ENCODE results near the gene AGPAT4.
A peak's percentile ranks its signal among the peaks of the same experiment; 100 is the strongest.
"Not testable (repeated sequence)": the region's sequence is repeated elsewhere in the genome, so short reads cannot be mapped to it uniquely, and the experiment has no call there.

The AGPAT4 gene

GRCh38 chr6:161226009-161226964 lies 47.6 kb downstream of the AGPAT4 start:
- TF ChIP-seq, protein P1, sequence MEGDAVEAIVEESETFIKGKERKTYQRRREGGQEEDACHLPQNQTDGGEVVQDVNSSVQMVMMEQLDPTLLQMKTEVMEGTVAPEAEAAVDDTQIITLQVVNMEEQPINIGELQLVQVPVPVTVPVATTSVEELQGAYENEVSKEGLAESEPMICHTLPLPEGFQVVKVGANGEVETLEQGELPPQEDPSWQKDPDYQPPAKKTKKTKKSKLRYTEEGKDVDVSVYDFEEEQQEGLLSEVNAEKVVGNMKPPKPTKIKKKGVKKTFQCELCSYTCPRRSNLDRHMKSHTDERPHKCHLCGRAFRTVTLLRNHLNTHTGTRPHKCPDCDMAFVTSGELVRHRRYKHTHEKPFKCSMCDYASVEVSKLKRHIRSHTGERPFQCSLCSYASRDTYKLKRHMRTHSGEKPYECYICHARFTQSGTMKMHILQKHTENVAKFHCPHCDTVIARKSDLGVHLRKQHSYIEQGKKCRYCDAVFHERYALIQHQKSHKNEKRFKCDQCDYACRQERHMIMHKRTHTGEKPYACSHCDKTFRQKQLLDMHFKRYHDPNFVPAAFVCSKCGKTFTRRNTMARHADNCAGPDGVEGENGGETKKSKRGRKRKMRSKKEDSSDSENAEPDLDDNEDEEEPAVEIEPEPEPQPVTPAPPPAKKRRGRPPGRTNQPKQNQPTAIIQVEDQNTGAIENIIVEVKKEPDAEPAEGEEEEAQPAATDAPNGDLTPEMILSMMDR (IDR thresholded peaks at IDR 0.05), result no peak
- Mint-ChIP-seq H3K9me3 (peaks cover 16% of the 10 kb centered on the region), H3K27ac (peak overlapping the region; percentile 91), H3K36me3 (ENCODE audit: low read depth) (peaks cover 77% of the 10 kb centered on the region), H3K4me1 (peaks cover 48% of the 10 kb centered on the region), H3K4me3 (no peak overlapping the region), H3K27me3 (ENCODE audit: low read depth, poor library complexity) (no peaks in the 10 kb centered on the region)
- no peak for DNase-seq

DNA sequence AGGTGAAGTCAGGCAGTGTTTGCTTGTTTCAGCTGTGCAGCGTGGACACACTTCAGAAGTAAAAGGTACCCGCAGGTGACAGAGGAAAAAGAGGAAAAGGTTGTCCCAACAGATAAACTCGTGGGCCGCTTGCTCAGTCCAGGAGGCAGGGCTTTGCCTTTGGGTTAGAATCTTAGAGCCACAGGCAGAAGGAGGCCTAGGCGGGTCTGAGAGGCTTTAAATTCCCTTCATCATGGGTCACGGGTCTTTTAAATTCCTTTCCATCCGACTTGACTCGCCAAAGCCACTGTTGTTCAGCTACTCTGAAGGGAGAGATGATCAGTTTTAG lies 48.2 kb downstream of the AGPAT4 start:
- peaks cover 48% of the 10 kb centered on the region for H3K4me1 Mint-ChIP-seq
- H3K27me3 Mint-ChIP-seq (ENCODE audit: low read depth, poor library complexity), result no peaks in the 10 kb centered on the region
- H3K36me3 Mint-ChIP-seq (ENCODE audit: low read depth), result peaks cover 79% of the 10 kb centered on the region
- H3K27ac Mint-ChIP-seq, result no peak overlapping the region
- H3K4me3 Mint-ChIP-seq, result no peak overlapping the region
- TF ChIP-seq, protein P1 (IDR thresholded peaks at IDR 0.05), result no peak
- DNase-seq, result no peak
- H3K9me3 Mint-ChIP-seq, result peaks cover 20% of the 10 kb centered on the region

DNA sequence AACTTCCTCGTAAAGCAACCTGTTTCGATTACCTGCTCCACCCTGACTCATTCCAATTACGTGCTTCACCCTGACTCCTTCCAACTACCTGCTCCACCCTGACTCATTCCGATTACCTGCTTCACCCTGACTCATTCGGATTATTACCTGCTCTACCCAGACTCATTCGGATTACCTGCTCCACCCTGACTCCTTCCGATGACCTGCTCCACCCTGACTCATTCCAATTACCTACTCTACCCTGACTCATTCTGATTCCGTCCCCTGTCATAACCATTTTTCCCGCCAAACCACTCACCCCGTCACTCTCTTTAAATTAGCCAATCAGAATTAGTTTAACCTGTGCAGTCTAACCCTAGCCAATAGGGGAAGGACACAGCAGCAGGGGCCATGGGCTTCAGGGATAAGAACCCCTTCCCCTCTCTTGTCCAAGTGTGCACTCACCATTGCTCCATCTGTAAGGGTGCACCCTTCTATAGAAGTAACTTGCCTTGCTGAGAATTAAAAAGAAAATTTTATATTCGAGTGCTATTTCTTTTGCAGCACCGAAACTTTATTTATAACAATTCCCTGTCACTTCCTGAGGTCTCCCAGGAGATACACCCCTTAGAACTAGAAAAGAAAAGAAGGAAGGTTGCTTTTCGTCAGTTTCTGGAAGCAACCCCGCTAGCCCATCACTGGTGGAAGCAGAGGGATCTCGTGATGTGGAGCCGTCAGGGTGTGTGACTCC lies 48.7 kb downstream of the AGPAT4 start:
- H3K4me3 Mint-ChIP-seq, result not testable (repeated sequence)
- peaks cover 42% of the 10 kb centered on the region for H3K4me1 Mint-ChIP-seq

DNA sequence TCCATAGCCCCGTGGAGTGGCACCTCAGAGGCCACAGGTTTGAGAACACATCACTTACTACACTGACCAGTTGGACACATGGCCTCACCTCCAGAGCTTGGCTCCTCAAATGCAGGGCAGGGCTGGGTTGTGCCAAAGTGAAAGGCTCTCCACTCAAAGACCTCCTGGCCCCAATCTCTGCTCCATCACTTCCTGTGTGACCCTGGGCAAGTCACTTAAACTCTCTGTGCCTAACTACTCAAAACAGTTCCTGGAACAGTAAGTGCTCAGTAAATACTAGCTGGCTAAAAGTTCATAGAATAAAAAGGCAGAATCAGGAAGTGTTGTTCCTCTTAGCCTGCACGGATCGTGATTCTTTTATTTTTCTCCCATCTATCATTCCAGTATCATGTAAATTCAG lies 50.2 kb downstream of the AGPAT4 start:
- Mint-ChIP-seq H3K36me3 (ENCODE audit: low read depth) (peaks cover 91% of the 10 kb centered on the region), H3K27me3 (ENCODE audit: low read depth, poor library complexity) (no peaks in the 10 kb centered on the region), H3K4me1 (peaks cover 28% of the 10 kb centered on the region), H3K4me3 (no peak overlapping the region), H3K27ac (no peak overlapping the region), H3K9me3 (peaks cover 37% of the 10 kb centered on the region)
- DNase-seq, result no peak
- TF ChIP-seq, protein P1 (IDR thresholded peaks at IDR 0.05), result no peak

More for the DNA sequence above, 48.7 kb downstream of the AGPAT4 start:
- not testable (repeated sequence) for DNase-seq; H3K27ac Mint-ChIP-seq; H3K27me3 Mint-ChIP-seq (ENCODE audit: low read depth, poor library complexity)
- H3K9me3 Mint-ChIP-seq, result peaks cover 25% of the 10 kb centered on the region
- peaks cover 80% of the 10 kb centered on the region for H3K36me3 Mint-ChIP-seq (ENCODE audit: low read depth)

DNA sequence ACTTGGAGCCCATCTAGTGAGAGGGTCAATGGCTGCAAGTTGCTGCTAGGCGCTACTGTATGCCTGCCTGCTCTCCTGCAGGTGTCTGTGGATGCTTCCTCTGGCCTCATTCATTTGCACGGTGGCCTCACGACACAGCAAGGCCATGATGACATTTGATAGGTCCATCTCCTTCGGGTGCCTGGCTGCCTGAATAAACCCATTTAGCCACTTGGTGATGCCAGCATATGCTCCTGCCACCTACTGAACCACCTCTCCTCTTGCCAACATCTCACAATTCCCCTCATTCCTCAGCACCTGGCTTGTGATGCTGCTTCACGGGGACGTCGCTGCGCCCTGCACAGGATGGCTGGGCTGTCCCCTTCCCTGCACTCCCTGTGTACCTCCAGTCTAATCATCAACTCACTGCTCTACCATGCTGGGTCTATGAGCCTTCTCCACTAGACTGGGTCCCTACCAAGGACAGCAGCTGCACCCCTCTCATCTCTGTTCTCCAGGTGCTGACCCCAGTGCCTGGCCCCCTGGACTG lies 51.1 kb downstream of the AGPAT4 start:
- Mint-ChIP-seq H3K36me3 (ENCODE audit: low read depth) (peaks cover 98% of the 10 kb centered on the region), H3K27ac (no peak overlapping the region), H3K4me1 (peaks cover 19% of the 10 kb centered on the region), H3K27me3 (ENCODE audit: low read depth, poor library complexity) (no peaks in the 10 kb centered on the region), H3K9me3 (peaks cover 46% of the 10 kb centered on the region), H3K4me3 (no peak overlapping the region)
- TF ChIP-seq, protein P1 (IDR thresholded peaks at IDR 0.05), result no peak
- no peak for DNase-seq

- Mint-ChIP-seq H3K36me3 (ENCODE audit: low read depth) (peaks cover 99% of the 10 kb centered on the region), H3K4me3 (no peak overlapping the region), H3K27me3 (ENCODE audit: low read depth, poor library complexity) (no peaks in the 10 kb centered on the region), H3K4me1 (no peaks in the 10 kb centered on the region), H3K27ac (no peak overlapping the region), H3K9me3 (peaks cover 69% of the 10 kb centered on the region)
- DNase-seq, result no peak
- TF ChIP-seq, protein P1 (IDR thresholded peaks at IDR 0.05), result no peak
Measured at GRCh38 chr6:161220346-161220745, 53.5 kb downstream of the AGPAT4 start.

All from nephron progenitor cell (in vitro differentiated cells).